Peyer's patch (tissue), 4 donors: ENCODE data around the gene PEX5. TPM values are rescaled to one million over a fixed set of nuclear protein-coding genes. Genes with fewer than 3 reads are reported as not detected.
"Not testable (repeated sequence)": the region's sequence is repeated elsewhere in the genome, so short reads cannot be mapped to it uniquely, and the experiment has no call there.

Experiments
- DNase-seq, 3 donors: peaks; one replicate each; pipeline ENCODE4 v3.0.0-alpha.2; 2017 to 2019
- H3K27ac ChIP-seq, 4 donors: fragments of 200-600 bp; sonication (generic); one replicate each; pipeline ENCODE4 v1.5.1; 2016 to 2019
- H3K27me3 ChIP-seq, 2 donors: fragments of 200-600 bp; sonication (generic); one replicate each; pipeline ENCODE4 v1.5.1; 2019
- H3K36me3 ChIP-seq, 3 donors: fragments of 200-600 bp; sonication (generic); one replicate each; pipeline ENCODE4 v1.5.1; 2016 to 2019
- H3K4me1 ChIP-seq, 4 donors: fragments of 200-600 bp; sonication (generic); one replicate each; pipeline ENCODE4 v1.5.1; 2016 to 2019
- H3K4me3 ChIP-seq, 4 donors: fragments of 200-600 bp; sonication (generic); 1 replicate in 3 of 4; 2 replicates in 1 of 4; pipeline ENCODE4 v1.5.1; 2016 to 2019; ENCODE audit warnings: mild to moderate bottlenecking in 1 of 4
- H3K9me3 ChIP-seq, 4 donors: fragments of 200-600 bp; sonication (generic); one replicate each; pipeline ENCODE4 v1.5.1; 2016 to 2019; ENCODE audit warnings: mild to moderate bottlenecking in 1 of 4
- CTCF ChIP-seq, 6 experiments: fragments of 450-650 bp in 4 of 6; fragments of 200-600 bp in 2 of 6; sonication (generic) in 1 of 6; IDR thresholded peaks; one replicate each; pipeline ENCODE4 v1.5.1; 2017 to 2019; ENCODE audit warnings: antibody characterized with exemption in 6 of 6, mild to moderate bottlenecking in 3 of 6, moderate library complexity in 1 of 6
- POLR2A ChIP-seq, 2 donors: fragments of 450-650 bp; IDR thresholded peaks; one replicate each; pipeline ENCODE4 v1.5.1; 2017; ENCODE audit warnings: antibody characterized with exemption in 2 of 2, mild to moderate bottlenecking in 2 of 2, moderate library complexity in 2 of 2
- total RNA-seq, 4 donors: library from RNA; depleted of rRNA; stranded (reverse); fragments of >200 nt; gene quantifications; one replicate each; pipeline ENCODE4 v1.1.0, GENCODE V29; 2016

The PEX5 gene
- total RNA-seq, 4 donors from 2014 or later: 26.1 to 47.0 (median 37.7) TPM

- no peak overlapping the region for H3K27ac ChIP-seq
- DNase-seq: no peak
- H3K9me3 ChIP-seq: peaks cover 0 to 9% (median 0%) of the 10 kb centered on the region in 4 donors
- TF ChIP-seq POLR2A (IDR thresholded peaks at IDR 0.05) (no peak), CTCF (IDR thresholded peaks at IDR 0.05) (no peak)
- no peaks in the 10 kb centered on the region for H3K4me1 ChIP-seq
- no peaks in the 10 kb centered on the region for H3K27me3 ChIP-seq
- no peak overlapping the region for H3K4me3 ChIP-seq
- no peaks in the 10 kb centered on the region for H3K36me3 ChIP-seq
Measured at GRCh38 chr12:7176595-7176994, 12.9 kb upstream of the PEX5 start.

- no peak for DNase-seq
Measured at GRCh38 chr12:7178481-7178880, 11.0 kb upstream of the PEX5 start.

GRCh38 chr12:7180685-7181084, 8.8 kb upstream of the PEX5 start:
- Histone ChIP-seq H3K27me3 (no peaks in the 10 kb centered on the region), H3K36me3 (no peaks in the 10 kb centered on the region), H3K27ac (no peak overlapping the region), H3K9me3 (no peaks in the 10 kb centered on the region), H3K4me3 (no peak overlapping the region), H3K4me1 (no peaks in the 10 kb centered on the region)
- TF ChIP-seq CTCF (IDR thresholded peaks at IDR 0.05) (no peak), POLR2A (IDR thresholded peaks at IDR 0.05) (no peak)
- no peak for DNase-seq

More at GRCh38 chr12:7178481-7178880, 11.0 kb upstream of the PEX5 start:
- TF ChIP-seq POLR2A (IDR thresholded peaks at IDR 0.05) (no peak), CTCF (IDR thresholded peaks at IDR 0.05) (no peak)
- Histone ChIP-seq H3K4me1 (no peaks in the 10 kb centered on the region), H3K9me3 (no peaks in the 10 kb centered on the region), H3K36me3 (no peaks in the 10 kb centered on the region), H3K4me3 (no peak overlapping the region), H3K27me3 (no peaks in the 10 kb centered on the region), H3K27ac (no peak overlapping the region)

- not testable (repeated sequence) for H3K9me3 ChIP-seq, H3K27me3 ChIP-seq, DNase-seq, H3K36me3 ChIP-seq, H3K27ac ChIP-seq, H3K4me3 ChIP-seq
- H3K4me1 ChIP-seq: peaks cover 0 to 18% (median 6%) of the 10 kb centered on the region in 4 donors
Measured at GRCh38 chr12:7186058-7186457, 3.4 kb upstream of the PEX5 start.

GRCh38 chr12:7188562-7189397, 706 bp upstream of the PEX5 start:
- H3K4me3 ChIP-seq: peak overlapping the region; percentile 85 to 93 (median 88)
- H3K9me3 ChIP-seq: no peaks in the 10 kb centered on the region
- peaks cover 0 to 20% (median 6%) of the 10 kb centered on the region in 4 donors for H3K4me1 ChIP-seq
- peaks cover 0 to 9% (median 0%) of the 10 kb centered on the region in 3 donors for H3K36me3 ChIP-seq
- DNase-seq: peak; percentile 61 to 87 (median 81)
- H3K27ac ChIP-seq: peak overlapping the region; percentile 77 to 90 (median 84)
- TF ChIP-seq CTCF (IDR thresholded peaks at IDR 0.05): peak in 5 of 6 experiments; percentile 43 to 74 (median 57)
- TF ChIP-seq POLR2A (IDR thresholded peaks at IDR 0.05): no peak
- H3K27me3 ChIP-seq: no peaks in the 10 kb centered on the region
